Mesenchymal stem cell (in vitro differentiated cells and primary cell): ENCODE measurements around the gene PLCB2.

ENCODE experiments used
- DNase-seq: peaks from one replicate; pipeline ENCODE4 v3.0.0-alpha.2; 2013
- H2AFZ ChIP-seq: one replicate; pipeline ENCODE4 v1.6.1; 2013; ENCODE audit warnings: low read depth, mild to moderate bottlenecking, control low read depth, inconsistent platforms, low read length, moderate library complexity
- H2AK5ac ChIP-seq: 2 replicates; pipeline ENCODE4 v1.6.1; 2013; ENCODE audit warnings: low read length, moderate library complexity, mild to moderate bottlenecking, inconsistent platforms; ENCODE audit not compliant: severe bottlenecking
- H2BK120ac ChIP-seq: one replicate; pipeline ENCODE4 v1.6.1; 2013; ENCODE audit warnings: low read depth, mild to moderate bottlenecking, inconsistent platforms, low read length, moderate library complexity
- H2BK12ac ChIP-seq, 2 experiments: one replicate each; pipeline ENCODE4 v1.6.1; 2013; ENCODE audit warnings: inconsistent platforms in 2 of 2, low read length in 2 of 2, mild to moderate bottlenecking in 2 of 2, moderate library complexity in 2 of 2, control low read depth in 1 of 2
- H2BK15ac ChIP-seq: one replicate; pipeline ENCODE4 v1.6.1; 2013; ENCODE audit warnings: mild to moderate bottlenecking, low read depth, inconsistent platforms; ENCODE audit not compliant: poor library complexity, severe bottlenecking
- H2BK5ac ChIP-seq: 2 replicates; pipeline ENCODE4 v1.6.1; 2013; ENCODE audit warnings: low read depth, mild to moderate bottlenecking, low read length, control low read depth, inconsistent platforms; ENCODE audit not compliant: poor library complexity, severe bottlenecking
- H3K14ac ChIP-seq, 2 experiments: one replicate each; pipeline ENCODE4 v1.6.1; 2013; ENCODE audit warnings: inconsistent platforms in 2 of 2, low read length in 2 of 2, control low read depth in 1 of 2, mild to moderate bottlenecking in 1 of 2, moderate library complexity in 1 of 2
- H3K18ac ChIP-seq, 2 experiments: one replicate each; pipeline ENCODE4 v1.6.1; 2013; ENCODE audit warnings: inconsistent platforms in 2 of 2, low read length in 2 of 2, control low read depth in 1 of 2, low read depth in 1 of 2, mild to moderate bottlenecking in 1 of 2
- H3K23ac ChIP-seq, 2 experiments: one replicate each; pipeline ENCODE4 v1.6.1; 2013; ENCODE audit warnings: inconsistent platforms in 2 of 2, low read length in 2 of 2, mild to moderate bottlenecking in 2 of 2, moderate library complexity in 2 of 2, control low read depth in 1 of 2
- H3K27ac ChIP-seq: 2 replicates; pipeline ENCODE4 v1.5.1; 2013; ENCODE audit warnings: mild to moderate bottlenecking, moderate library complexity, low read length, control low read depth, inconsistent platforms; ENCODE audit not compliant: poor library complexity, severe bottlenecking
- H3K27me3 ChIP-seq, 2 experiments: 2 replicates each; pipeline versions ENCODE4 v1.6.1 to v1.7.0; 2013; ENCODE audit warnings: low read length in 2 of 2, mild to moderate bottlenecking in 2 of 2, moderate library complexity in 2 of 2, control low read depth in 1 of 2, inconsistent platforms in 1 of 2; ENCODE audit not compliant: control insufficient read depth in 1 of 2, insufficient read depth in 1 of 2
- H3K36me3 ChIP-seq, 2 experiments: 2 replicates each; pipeline versions ENCODE4 v1.6.1 to v1.7.0; 2013; ENCODE audit warnings: low read length in 2 of 2, control low read depth in 1 of 2, inconsistent platforms in 1 of 2, low read depth in 1 of 2, mild to moderate bottlenecking in 1 of 2; ENCODE audit not compliant: insufficient read depth in 2 of 2, control insufficient read depth in 1 of 2
- H3K4ac ChIP-seq, 2 experiments: one replicate each; pipeline ENCODE4 v1.6.1; 2013; ENCODE audit warnings: inconsistent platforms in 2 of 2, low read length in 2 of 2, mild to moderate bottlenecking in 2 of 2, moderate library complexity in 2 of 2, control low read depth in 1 of 2, low read depth in 1 of 2
- H3K4me1 ChIP-seq: 2 replicates; pipeline ENCODE4 v1.6.1; 2013; ENCODE audit warnings: low read depth, low read length, control low read depth; ENCODE audit not compliant: control insufficient read depth, insufficient read depth
- H3K4me2 ChIP-seq: 2 replicates; pipeline ENCODE4 v1.6.1; 2013; ENCODE audit warnings: low read length, mild to moderate bottlenecking, inconsistent platforms; ENCODE audit not compliant: poor library complexity, severe bottlenecking
- H3K4me3 ChIP-seq, 2 experiments: 2 replicates each; pipeline versions ENCODE4 v1.5.1 to v1.7.0; 2013; ENCODE audit warnings: low read length in 2 of 2, mild to moderate bottlenecking in 2 of 2, control low read depth in 1 of 2, low read depth in 1 of 2; ENCODE audit not compliant: insufficient read depth in 1 of 2
- H3K79me1 ChIP-seq: replicated peaks from 2 replicates; pipeline ENCODE4 v1.6.1; 2013; ENCODE audit warnings: mild to moderate bottlenecking, control low read depth, low read length, inconsistent platforms; ENCODE audit not compliant: poor library complexity, severe bottlenecking
- H3K9ac ChIP-seq: 2 replicates; pipeline ENCODE4 v1.7.0; 2013; ENCODE audit warnings: mild to moderate bottlenecking, low read length, moderate library complexity
- H3K9me3 ChIP-seq: 2 replicates; pipeline ENCODE4 v1.7.0; 2013; ENCODE audit warnings: mild to moderate bottlenecking, low read length; ENCODE audit not compliant: control insufficient read depth
- H4K8ac ChIP-seq: one replicate; pipeline ENCODE4 v1.6.1; 2013; ENCODE audit warnings: inconsistent platforms, mild to moderate bottlenecking, low read length, moderate library complexity
- H4K91ac ChIP-seq: one replicate; pipeline ENCODE4 v1.6.1; 2013; ENCODE audit warnings: mild to moderate bottlenecking, low read length, inconsistent platforms
- WGBS: methylation state at CpG from one replicate; pipeline ENCODE4 v1.1.7; 2013; ENCODE audit warnings: mixed read lengths; 5-methylcytosine and 5-hydroxymethylcytosine counted together

PLCB2 gene

GRCh38 chr15:40340038-40340739 lies 32.5 kb upstream of the PLCB2 start:
- peak overlapping the region; percentile 49 to 78 for H3K4me3 ChIP-seq
- peak overlapping the region; percentile 54 for H2AK5ac ChIP-seq
- H3K9ac ChIP-seq: peak overlapping the region; percentile 95
- peak overlapping the region; percentile 100 for H4K91ac ChIP-seq
- WGBS: 29% methylated on average over 14 of the region's 14 CpGs
- H3K23ac ChIP-seq: peak overlapping the region in 1 of 2 experiments; percentile 48
- H2AFZ ChIP-seq: no peak overlapping the region
- H3K4me1 ChIP-seq: peaks cover 67% of the 10 kb centered on the region
- no peaks in the 10 kb centered on the region for H3K27me3 ChIP-seq
- peak overlapping the region; percentile 62 for H3K4me2 ChIP-seq
- H2BK12ac ChIP-seq: peak overlapping the region; percentile 92 to 94
- H3K14ac ChIP-seq: peak overlapping the region in 1 of 2 experiments; percentile 73
- peak overlapping the region; percentile 96 to 97 for H3K18ac ChIP-seq
- H2BK5ac ChIP-seq: peak overlapping the region; percentile 97
- peaks cover 9 to 25% of the 10 kb centered on the region in 2 experiments for H3K36me3 ChIP-seq
- peak overlapping the region; percentile 94 for H2BK15ac ChIP-seq
- no peaks in the 10 kb centered on the region for H3K9me3 ChIP-seq
- H4K8ac ChIP-seq: peak overlapping the region; percentile 95
- peak overlapping the region; percentile 97 for H3K27ac ChIP-seq
- peak overlapping the region; percentile 91 to 99 for H3K4ac ChIP-seq
- peak overlapping the region; percentile 99 for H2BK120ac ChIP-seq
- peak; percentile 77 for DNase-seq
- H3K79me1 ChIP-seq: peaks cover 17% of the 10 kb centered on the region

GRCh38 chr15:40339621-40339945 lies 31.8 kb upstream of the PLCB2 start:
- Histone ChIP-seq H3K14ac (peak overlapping the region in 1 of 2 experiments; percentile 95), H3K4me1 (peaks cover 71% of the 10 kb centered on the region), H3K27ac (peak overlapping the region; percentile 97), H2BK120ac (peak overlapping the region; percentile 99), H3K4me2 (peak overlapping the region; percentile 62), H3K36me3 (peaks cover 9 to 31% of the 10 kb centered on the region in 2 experiments), H4K8ac (peak overlapping the region; percentile 83), H2BK12ac (peak overlapping the region; percentile 40 to 91), H2AFZ (no peak overlapping the region), H3K4me3 (peak overlapping the region; percentile 49 to 78), H3K18ac (peak overlapping the region; percentile 94 to 96), H3K9me3 (no peaks in the 10 kb centered on the region), H2BK15ac (peak overlapping the region; percentile 96), H3K4ac (peak overlapping the region; percentile 91 to 97), H3K23ac (peak overlapping the region in 1 of 2 experiments; percentile 46), H3K9ac (peak overlapping the region; percentile 95), H3K27me3 (no peaks in the 10 kb centered on the region), H2AK5ac (peak overlapping the region; percentile 52), H3K79me1 (peaks cover 21% of the 10 kb centered on the region), H4K91ac (peak overlapping the region; percentile 99), H2BK5ac (peak overlapping the region; percentile 97)
- WGBS: 87% methylated on average over 7 of the region's 7 CpGs
- no peak for DNase-seq

GRCh38 chr15:40338921-40339620 lies 31.3 kb upstream of the PLCB2 start:
- Histone ChIP-seq H2AFZ (no peak overlapping the region), H3K27me3 (no peaks in the 10 kb centered on the region), H3K4ac (peak overlapping the region; percentile 91 to 97), H3K79me1 (peaks cover 22% of the 10 kb centered on the region), H3K36me3 (peaks cover 9 to 34% of the 10 kb centered on the region in 2 experiments), H2BK12ac (peak overlapping the region; percentile 40 to 91), H3K4me1 (peaks cover 72% of the 10 kb centered on the region), H2BK120ac (peak overlapping the region; percentile 99), H4K91ac (peak overlapping the region; percentile 99), H3K9me3 (no peaks in the 10 kb centered on the region), H3K4me2 (peak overlapping the region; percentile 62), H2BK5ac (peak overlapping the region; percentile 71), H3K14ac (peak overlapping the region in 1 of 2 experiments; percentile 95), H4K8ac (peak overlapping the region; percentile 83), H3K23ac (peak overlapping the region in 1 of 2 experiments; percentile 46), H3K9ac (peak overlapping the region; percentile 95), H2AK5ac (peak overlapping the region; percentile 52), H2BK15ac (peak overlapping the region; percentile 96), H3K27ac (peak overlapping the region; percentile 97), H3K4me3 (peak overlapping the region; percentile 49 to 78), H3K18ac (peak overlapping the region; percentile 94 to 96)
- 61% methylated on average over 11 of the region's 11 CpGs for WGBS
- DNase-seq: peak; percentile 93
